Measurements from ENCODE around the gene LENG1.

DNA sequence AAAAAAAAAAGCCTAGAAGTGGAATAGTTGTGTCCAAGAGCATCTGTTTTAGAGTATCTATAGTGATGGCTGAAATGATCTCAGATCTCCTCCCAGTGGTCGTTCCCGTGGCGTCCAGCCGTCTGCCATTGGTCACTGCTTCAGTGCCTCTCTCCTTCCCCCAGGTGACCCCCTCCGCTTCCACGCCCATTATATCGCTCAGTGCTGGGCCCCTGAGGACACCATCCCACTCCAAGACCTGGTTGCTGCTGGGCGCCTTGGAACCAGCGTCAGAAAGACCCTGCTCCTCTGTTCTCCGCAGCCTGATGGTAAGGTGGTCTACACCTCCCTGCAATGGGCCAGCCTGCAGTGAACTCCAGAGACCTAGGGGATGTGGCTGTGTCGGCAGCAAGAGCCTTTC is 33.5 kb upstream of the LENG1 start:
- TF ChIP-seq, protein P1, sequence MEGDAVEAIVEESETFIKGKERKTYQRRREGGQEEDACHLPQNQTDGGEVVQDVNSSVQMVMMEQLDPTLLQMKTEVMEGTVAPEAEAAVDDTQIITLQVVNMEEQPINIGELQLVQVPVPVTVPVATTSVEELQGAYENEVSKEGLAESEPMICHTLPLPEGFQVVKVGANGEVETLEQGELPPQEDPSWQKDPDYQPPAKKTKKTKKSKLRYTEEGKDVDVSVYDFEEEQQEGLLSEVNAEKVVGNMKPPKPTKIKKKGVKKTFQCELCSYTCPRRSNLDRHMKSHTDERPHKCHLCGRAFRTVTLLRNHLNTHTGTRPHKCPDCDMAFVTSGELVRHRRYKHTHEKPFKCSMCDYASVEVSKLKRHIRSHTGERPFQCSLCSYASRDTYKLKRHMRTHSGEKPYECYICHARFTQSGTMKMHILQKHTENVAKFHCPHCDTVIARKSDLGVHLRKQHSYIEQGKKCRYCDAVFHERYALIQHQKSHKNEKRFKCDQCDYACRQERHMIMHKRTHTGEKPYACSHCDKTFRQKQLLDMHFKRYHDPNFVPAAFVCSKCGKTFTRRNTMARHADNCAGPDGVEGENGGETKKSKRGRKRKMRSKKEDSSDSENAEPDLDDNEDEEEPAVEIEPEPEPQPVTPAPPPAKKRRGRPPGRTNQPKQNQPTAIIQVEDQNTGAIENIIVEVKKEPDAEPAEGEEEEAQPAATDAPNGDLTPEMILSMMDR (IDR thresholded peaks at IDR 0.05; ENCODE audit: low read depth, low read length): no peak
- no peak for TF ChIP-seq EZH2phosphoT487 (IDR thresholded peaks at IDR 0.05; ENCODE audit: low read depth)

Measured in OCI-LY3 (cell line).